Nucleus accumbens (tissue), 56 donors: ENCODE data around the gene MYO1D.
"Not testable (repeated sequence)": the region's sequence is repeated elsewhere in the genome, so short reads cannot be mapped to it uniquely, and the experiment has no call there.

ENCODE experiments used
- DNase-seq, 56 donors: peaks; one replicate each; lab custom pipeline; 2025; lab: John Stamatoyannopoulos, UW

MYO1D gene

GRCh38 chr17:32558326-32558955 is 318.5 kb downstream of the MYO1D start:
- DNase-seq, result no peak

- no peak for DNase-seq
Observed at GRCh38 chr17:32555611-32556310, 321.2 kb downstream of the MYO1D start.

- DNase-seq, result no peak
Observed at GRCh38 chr17:32553168-32553567, 323.8 kb downstream of the MYO1D start.

- DNase-seq, result no peak
Observed at GRCh38 chr17:32552280-32552679, 324.6 kb downstream of the MYO1D start.

- no peak for DNase-seq
Observed at GRCh38 chr17:32551186-32551955, 325.6 kb downstream of the MYO1D start.

GRCh38 chr17:32549559-32549958 is 327.4 kb downstream of the MYO1D start:
- DNase-seq, result no peak

- peak in 51 of 56 donors; percentile 8 to 83 (median 58) for DNase-seq
Observed at GRCh38 chr17:32546031-32546444, 330.9 kb downstream of the MYO1D start.

- peak in 1 of 56 donors; percentile 9 for DNase-seq
Observed at GRCh38 chr17:32542186-32542585, 334.7 kb downstream of the MYO1D start.

- no peak for DNase-seq
Observed at GRCh38 chr17:32541640-32542039, 335.3 kb downstream of the MYO1D start.

- DNase-seq, result no peak
Observed at GRCh38 chr17:32536736-32537643, 339.9 kb downstream of the MYO1D start.

GRCh38 chr17:32533296-32533695 is 343.6 kb downstream of the MYO1D start:
- peak in 7 of 56 donors; percentile 9 to 44 (median 19) for DNase-seq

GRCh38 chr17:32529604-32530003 is 347.3 kb downstream of the MYO1D start:
- DNase-seq, result peak in 1 of 56 donors; percentile 6

GRCh38 chr17:32528825-32529224 is 348.1 kb downstream of the MYO1D start:
- no peak for DNase-seq

- no peak for DNase-seq
Observed at GRCh38 chr17:32527146-32527545, 349.8 kb downstream of the MYO1D start.

- DNase-seq, result no peak
Observed at GRCh38 chr17:32525122-32525521, 351.8 kb downstream of the MYO1D start.

GRCh38 chr17:32524553-32524880 is 352.4 kb downstream of the MYO1D start:
- not testable (repeated sequence) for DNase-seq

- DNase-seq, result no peak
Observed at GRCh38 chr17:32523827-32524552, 352.9 kb downstream of the MYO1D start.

- no peak for DNase-seq
Observed at GRCh38 chr17:32523017-32523680, 353.8 kb downstream of the MYO1D start.

- DNase-seq, result peak in 1 of 56 donors; percentile 23
Observed at GRCh38 chr17:32520737-32521404, 356.1 kb downstream of the MYO1D start.
